Measurements from ENCODE around the gene MCM9.
A peak's percentile ranks its signal among the peaks of the same experiment; 100 is the strongest.
"Not testable (repeated sequence)": the region's sequence is repeated elsewhere in the genome, so short reads cannot be mapped to it uniquely, and the experiment has no call there.

Gene MCM9

DNA sequence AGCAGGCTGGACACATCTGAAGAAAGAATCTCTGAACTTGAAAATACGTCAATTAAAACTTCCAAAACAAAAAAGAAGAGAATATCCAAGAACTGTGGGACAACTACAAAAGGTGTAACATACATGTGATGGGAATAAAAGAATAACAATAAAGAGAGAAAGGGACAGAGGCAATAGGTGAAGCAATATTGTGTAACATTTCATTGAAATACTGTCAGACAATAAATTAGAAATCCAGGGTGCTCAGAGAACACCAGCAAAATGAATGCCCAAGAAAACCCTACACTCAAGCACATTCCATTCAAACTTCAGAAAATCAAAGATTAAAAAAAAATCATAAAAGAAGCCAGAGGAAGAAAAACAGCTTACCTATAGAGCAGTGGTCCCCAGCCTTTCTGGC lies 74.6 kb downstream of the MCM9 start:
- no peak for DNase-seq

GRCh38 chr6:118859517-118860064 lies 75.4 kb downstream of the MCM9 start:
- DNase-seq: no peak

GRCh38 chr6:118856301-118856700 lies 78.7 kb downstream of the MCM9 start:
- DNase-seq: no peak

GRCh38 chr6:118853408-118853807 lies 81.6 kb downstream of the MCM9 start:
- no peak for DNase-seq

- DNase-seq: peak; percentile 18
These were observed 90.0 kb downstream of the MCM9 start for GRCh38 chr6:118844915-118845314.

DNA sequence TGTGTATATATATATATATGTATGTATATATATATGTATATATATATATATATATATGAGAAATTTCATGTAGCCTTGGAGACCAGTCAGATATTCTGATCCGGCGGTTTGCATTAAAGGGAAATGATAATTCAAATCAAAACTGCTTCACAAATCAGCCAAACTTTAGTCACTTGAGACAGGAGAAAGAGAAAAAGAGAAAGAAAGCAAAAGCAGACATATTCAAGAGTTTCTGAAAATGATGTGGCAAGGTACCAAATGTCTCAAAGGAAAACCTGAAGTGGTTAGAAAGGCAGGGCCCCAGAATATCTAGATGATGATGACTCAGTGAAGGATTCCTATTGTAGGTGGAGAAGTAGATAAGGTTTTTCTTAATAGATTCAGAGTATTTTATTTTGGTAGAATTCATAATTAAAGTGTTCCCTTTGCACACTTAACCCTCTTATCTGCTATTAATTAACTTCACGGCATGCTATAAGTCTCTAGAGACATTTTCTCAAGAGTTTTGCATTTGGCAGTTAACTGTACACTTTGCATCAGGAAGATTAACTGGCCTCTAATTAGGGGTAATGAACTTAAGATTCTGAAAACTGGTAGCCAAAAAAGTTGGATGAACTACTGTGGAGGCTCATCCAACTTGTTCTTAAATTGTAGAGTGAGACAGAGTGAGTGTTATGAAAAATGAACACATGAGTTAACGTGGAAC lies 91.1 kb downstream of the MCM9 start:
- DNase-seq: no peak

- no peak for DNase-seq
These were observed 104.3 kb downstream of the MCM9 start for GRCh38 chr6:118830691-118831090.

DNA sequence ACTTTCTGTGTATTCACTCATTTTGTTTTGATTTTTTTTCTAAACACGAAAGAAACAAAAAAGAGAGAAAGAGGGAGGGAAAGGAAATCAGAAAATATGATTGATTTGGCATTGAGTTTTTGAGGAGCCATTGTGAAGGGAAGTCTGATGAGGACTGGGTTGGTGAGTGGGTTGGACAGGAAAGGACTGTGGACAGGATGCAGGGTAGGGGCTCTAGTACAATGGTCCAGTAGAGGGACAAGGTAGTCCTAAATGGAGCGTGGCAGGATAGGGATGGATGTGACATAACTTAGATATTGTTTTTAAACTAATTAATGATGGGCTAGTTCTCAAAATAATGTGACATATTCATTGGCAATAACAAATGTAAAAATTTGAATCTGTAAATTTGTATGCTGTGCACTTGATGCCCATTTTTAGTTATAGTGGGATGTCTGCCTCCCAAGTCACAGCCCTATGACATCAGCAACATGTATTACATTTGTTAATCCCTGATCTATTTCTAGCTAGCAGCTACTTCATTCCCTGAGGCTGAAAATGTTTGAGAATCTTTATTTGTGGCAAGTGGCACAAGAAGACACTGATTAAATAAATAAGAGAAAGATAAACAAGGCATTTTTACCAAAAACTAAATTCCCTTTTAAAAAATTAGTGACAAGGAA lies 105.0 kb downstream of the MCM9 start:
- DNase-seq: no peak

GRCh38 chr6:118826096-118826495 lies 108.9 kb downstream of the MCM9 start:
- no peak for DNase-seq

DNA sequence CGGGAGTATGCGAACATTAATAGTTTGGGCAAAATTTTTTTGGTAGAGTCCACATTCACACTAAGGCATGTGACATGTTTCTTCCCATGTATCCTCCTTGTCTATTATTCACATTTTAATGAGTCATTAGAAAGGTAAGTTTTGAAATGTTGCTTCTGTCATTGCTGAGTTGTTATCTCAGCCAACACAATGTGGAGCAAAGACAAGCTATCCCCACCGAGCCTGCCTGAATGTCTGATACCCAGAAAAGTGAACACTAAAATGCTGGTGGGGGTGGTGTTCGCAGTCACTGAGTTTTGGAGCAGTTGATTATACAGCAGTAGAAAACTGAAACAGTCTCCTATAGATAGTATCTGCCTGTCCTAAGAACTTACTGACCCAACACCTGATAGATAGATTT lies 109.3 kb downstream of the MCM9 start:
- no peak for DNase-seq

- no peak for DNase-seq
These were observed 119.5 kb downstream of the MCM9 start for GRCh38 chr6:118815495-118815894.

DNA sequence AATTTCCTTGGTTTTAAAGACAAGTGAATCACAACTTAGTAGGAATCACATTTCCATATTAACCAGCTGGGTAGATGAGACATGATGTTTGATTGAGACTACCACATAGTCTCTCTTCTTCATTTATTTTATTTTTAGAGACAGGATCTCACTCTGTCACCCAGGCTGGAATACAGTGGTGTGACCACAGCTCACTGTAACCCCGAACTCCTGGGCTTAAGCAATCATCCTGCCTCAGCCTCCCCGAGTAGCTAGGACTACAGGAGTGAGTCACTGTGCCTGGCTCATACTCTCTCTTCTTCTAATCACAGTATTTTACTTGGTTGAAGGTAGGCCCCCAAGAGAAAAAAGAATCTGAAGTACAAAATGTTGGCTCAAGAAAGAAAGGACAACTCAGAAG lies 121.2 kb downstream of the MCM9 start:
- no peak for DNase-seq

- no peak for DNase-seq
These were observed 122.0 kb downstream of the MCM9 start for GRCh38 chr6:118812970-118813369.

DNA sequence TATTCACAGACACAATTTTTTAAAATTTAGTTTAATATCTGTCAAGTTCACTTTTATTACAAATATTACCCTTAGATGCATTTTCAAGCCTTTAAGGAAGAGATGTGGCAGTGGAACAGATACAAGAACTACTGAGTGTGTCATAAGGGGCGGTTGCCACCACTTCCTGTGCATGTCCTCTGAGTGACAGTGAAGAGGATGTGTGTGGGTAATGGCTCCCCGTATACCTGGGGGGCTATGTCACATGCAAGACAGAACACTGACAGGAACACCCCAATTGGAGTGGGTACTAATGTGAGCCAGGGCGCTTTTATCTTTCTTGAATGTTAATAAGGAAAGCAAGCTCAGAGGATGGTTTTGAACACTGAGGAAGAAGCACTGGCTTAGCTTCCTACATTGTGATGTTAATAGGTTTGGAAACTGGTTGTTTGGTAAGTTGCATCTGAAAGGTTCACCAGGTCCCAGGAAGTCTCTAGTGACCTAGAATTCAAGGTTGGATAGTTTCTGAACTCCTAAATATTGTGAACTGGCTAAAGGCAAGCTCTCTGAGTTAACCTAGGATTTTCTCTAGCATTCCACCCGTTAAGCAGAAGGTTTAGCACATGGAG lies 124.4 kb downstream of the MCM9 start:
- DNase-seq: no peak

DNA sequence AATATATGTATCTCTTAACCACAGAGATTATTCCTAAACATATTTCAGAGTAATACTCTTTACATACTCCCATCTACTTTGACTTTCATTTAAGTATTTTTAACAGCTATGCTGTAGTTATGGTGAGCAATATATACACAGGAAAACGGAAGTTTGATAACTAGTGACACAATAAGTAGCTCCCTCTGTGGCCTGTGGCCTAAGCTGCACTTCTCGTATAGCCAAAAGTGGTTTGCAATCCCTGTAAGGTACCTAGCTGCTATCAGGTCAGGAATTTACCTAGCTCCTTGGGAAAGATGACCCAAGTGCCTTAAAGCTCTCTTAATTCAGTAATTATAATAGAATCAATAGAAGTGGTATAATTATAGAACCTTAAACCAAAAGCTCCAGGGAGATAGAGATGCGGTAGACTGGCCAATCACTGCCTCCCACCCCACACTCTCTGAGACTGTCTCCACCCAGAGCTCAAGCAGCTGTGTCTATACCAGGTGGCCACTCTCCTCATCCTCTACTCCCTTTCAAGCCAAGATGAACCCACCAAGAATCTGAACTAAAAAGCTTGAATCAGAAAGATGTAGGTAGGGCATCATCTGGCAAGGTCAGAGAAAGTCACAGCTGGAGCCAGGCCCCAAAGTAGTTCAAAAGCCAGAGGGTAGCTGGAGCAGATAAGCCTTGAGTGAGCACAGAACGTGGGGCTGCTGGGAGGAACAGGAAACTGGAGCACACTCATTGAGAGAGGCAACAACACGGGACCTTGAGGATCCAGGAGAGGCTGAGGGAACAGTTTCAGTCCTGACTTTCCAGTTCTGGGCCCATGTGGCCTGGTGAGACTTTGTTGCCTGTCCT lies 125.9 kb downstream of the MCM9 start:
- DNase-seq: no peak

DNA sequence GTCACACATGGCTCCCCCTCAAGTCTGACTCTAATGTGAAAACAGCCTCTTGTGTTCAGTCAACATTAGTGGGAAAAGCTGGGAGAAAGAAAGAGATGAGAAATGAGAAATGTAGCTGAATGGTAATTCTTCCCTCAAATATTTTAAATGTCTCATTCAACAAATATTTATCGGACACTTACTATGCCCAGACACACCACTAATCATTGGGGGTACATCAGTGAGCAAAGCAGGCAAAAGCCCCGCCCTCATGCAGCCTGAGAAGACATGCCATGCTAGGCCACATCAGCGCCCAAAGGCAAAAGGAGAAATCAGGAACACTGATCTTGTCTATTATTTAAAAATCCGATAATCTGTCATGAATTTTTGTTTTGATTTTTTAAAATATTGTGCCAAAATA lies 130.9 kb downstream of the MCM9 start:
- no peak for DNase-seq

- DNase-seq: no peak
These were observed 133.7 kb downstream of the MCM9 start for GRCh38 chr6:118801257-118801656.

DNA sequence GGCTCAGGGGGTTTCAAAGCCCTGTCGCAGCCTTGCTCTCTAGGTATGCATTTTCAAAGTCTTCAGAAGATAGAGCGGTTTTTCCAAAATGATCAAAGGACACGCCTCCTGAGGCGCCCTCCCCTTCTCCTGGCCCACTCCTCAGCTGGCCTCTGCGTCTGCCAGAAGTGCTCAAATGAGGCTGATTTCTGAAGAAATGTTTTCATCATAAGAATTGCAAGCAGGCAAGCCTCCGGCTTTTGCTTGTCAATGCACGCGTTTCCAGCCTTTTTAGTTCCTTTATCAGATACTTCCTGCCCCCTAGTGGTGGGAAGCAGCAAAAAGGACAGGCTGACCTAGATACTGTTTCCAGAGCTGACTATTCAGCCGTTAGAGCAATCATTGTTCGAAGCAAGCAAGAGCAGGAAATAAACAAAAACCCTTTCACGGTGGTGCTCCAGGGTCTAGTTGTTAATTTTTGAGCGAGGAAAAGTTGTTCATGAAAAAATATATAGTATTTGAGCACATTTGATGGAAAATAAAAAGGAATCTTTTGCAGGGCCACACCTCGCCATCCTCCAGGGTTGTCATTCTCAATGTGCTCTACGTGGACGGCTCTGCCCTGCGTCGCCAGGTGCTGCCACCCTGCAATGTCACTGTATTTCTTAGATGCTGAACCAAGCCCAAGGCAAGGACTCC lies 134.4 kb downstream of the MCM9 start:
- DNase-seq: peak; percentile 97

DNA sequence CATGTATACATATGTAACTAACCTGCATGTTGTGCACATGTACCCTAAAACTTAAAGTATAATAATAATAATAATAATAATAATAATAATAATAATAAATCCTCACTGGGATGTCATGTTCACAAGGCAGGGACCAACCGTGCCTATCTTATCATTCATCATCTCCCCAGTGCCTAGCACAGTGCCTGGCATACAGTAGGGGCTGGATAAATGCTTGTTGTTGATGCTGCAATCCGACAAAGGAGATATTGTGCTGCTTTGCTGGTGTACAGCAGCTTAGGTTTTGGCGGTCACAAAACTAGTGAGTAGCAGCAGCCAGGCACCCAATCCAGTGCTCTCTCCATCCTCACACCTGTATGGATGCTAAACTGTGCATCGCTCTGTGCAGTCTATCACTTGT lies 135.1 kb downstream of the MCM9 start:
- no peak for DNase-seq

DNA sequence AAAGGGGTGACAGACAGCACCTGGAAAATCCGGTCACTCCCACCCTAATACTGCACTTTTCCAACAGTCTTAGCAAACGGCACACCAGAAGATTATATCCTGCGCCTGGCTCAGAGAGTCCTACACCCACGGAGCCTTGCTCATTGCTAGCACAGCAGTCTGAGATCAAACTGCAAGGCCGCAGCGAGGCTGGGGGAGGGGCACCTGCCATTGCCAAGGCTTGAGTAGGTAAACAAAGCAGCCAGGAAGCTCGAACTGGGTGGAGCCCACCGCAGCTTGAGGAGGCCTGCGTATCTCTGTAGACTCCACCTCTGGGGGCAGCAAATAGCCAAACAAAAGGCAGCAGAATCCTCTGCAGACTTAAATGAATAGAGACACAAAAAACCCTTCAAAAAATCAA lies 138.4 kb downstream of the MCM9 start:
- not testable (repeated sequence) for DNase-seq

- no peak for DNase-seq
These were observed 143.5 kb downstream of the MCM9 start for GRCh38 chr6:118791499-118791898.

DNA sequence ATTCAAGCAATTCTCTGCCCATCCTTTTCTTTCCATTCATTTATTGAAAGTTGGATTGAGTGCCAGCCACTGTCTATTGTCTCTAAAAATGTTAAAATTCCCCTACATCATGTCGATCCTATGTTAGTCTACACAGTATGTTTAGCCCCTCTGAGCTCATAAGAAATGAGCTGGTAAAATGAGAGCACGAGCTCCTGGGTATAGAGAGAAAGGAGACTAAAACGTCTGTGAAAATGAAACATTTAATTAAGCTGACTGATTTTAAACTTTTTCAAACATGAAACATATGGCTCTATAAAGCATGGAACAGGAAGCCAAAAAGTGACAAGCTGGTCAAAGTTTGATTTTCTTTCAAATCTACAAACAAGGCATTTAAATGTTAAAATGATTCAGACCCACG lies 145.0 kb downstream of the MCM9 start:
- DNase-seq: no peak

- DNase-seq: no peak
These were observed 145.5 kb downstream of the MCM9 start for GRCh38 chr6:118789419-118789818.
